HL-60 (cell line): ENCODE results near the gene RPL19.

Experiments
- CTCF ChIP-seq: IDR thresholded peaks from one replicate; pipeline ENCODE4 v1.5.1; 2011; ENCODE audit warnings: low read length, control low read depth, inconsistent platforms; ENCODE audit not compliant: insufficient read depth
- GABPA ChIP-seq: IDR thresholded peaks from 2 replicates; pipeline ENCODE4 v1.6.1; 2012; ENCODE audit warnings: low read depth
- POLR2AphosphoS5 ChIP-seq: IDR thresholded peaks from 2 replicates; pipeline ENCODE4 v1.6.1; 2012; ENCODE audit warnings: low read depth

DNA sequence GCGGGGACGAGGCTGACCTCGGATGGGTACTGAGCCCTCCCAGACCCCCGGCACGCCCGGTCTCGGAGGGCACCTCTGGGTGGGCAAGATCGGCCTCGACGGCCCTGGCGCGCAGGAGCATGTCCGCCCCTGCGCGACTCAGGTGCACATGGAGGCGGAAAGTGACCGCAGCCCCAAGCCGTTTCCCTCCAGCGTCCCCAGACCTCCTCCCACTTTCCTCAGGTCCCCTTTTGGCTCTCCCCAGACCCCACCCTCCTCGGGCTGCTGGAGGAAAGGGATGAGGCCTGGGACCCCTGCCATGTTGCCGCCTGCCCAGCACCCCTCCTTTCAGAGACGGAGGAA, 10.0 kb downstream of the RPL19 start:
- TF ChIP-seq GABPA (no peak), CTCF (no peak), POLR2AphosphoS5 (no peak)
